Frontal cortex (tissue), 4 donors: ENCODE data around the gene IMMP2L. TPM values are rescaled to one million over a fixed set of nuclear protein-coding genes. Genes with fewer than 3 reads are reported as not detected.
"Not testable (repeated sequence)": the region's sequence is repeated elsewhere in the genome, so short reads cannot be mapped to it uniquely, and the experiment has no call there.

Source experiments
- DNase-seq, 2 donors: peaks; one replicate each; pipeline ENCODE4 v3.0.0; 2012; ENCODE audit warnings: low spot score in 2 of 2
- FAIRE-seq: peaks from 2 replicates; lab custom pipeline; 2012; peaks lifted over from hg19 to GRCh38; lab: Jason Lieb, UNC
- total RNA-seq: library from RNA; depleted of rRNA; stranded (reverse); fragments of >200 nt; gene quantifications from one replicate; pipeline ENCODE4 v1.2.3, GENCODE V29; 2014
- donor health status: control.
- donor health status: control.
- donor health status: control.

IMMP2L gene
- total RNA-seq, 1 donor from 2014 or later, result 9.8 TPM

GRCh38 chr7:110941385-110941784, 620.9 kb downstream of the IMMP2L start:
- FAIRE-seq (no peak), DNase-seq (no peak)

DNA sequence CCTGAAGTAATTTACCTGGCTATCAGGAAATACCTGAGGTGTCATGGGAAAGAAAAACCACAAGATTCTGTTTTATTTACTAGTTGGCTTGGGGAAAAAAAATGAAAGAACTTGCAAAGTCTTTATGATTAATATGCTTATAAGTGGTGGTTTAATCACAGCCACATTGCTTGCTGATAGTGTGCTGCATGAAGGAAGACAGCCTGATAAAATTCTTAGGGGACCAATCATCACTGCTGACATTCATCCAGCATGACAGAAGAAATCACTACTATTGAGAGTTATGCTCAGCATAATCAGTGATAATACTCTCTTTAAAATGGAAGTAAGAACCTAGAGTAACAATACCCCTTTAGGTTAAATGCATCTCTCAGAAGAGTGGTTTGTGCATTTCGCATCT, 621.5 kb downstream of the IMMP2L start:
- no peak for DNase-seq
- FAIRE-seq, result no peak

GRCh38 chr7:110938165-110938564, 624.1 kb downstream of the IMMP2L start:
- DNase-seq (no peak), FAIRE-seq (no peak)

GRCh38 chr7:110936665-110937064, 625.6 kb downstream of the IMMP2L start:
- FAIRE-seq, result not testable (repeated sequence)

DNA sequence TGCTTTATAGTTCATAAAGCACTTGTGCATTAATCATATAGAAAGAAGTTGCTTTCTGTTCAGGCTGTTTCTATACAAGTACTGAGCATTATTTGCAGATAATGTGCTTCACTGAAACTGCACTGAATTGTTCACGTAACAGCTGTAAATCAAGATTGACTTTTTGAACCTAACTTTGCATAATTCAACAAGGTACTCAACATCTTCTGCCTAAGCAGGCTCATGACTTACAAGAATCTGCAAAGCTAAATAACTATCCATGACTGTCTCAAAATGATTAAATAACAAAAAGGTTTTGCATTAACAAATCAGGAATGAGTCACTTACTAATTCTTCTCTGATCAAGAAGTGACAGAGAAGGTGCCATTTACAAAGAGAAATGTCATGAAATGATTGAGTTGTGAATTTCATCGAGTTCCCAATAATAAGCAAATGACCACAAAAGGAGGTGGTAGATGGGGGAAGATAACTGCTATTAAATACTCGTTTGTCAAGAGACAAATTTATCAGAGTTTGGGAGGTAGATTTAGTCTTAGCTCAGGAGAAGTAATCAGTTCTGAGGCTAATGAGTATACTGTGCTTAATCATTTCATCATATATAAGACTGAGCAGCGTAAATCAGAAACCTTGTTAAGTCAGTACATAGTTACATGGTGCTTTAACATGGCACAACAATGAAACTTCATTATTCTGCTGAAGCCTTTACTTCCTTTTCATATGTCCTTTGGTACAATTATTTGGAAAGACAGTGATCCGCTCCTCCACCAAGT, 632.6 kb downstream of the IMMP2L start:
- DNase-seq (no peak), FAIRE-seq (no peak)

More at GRCh38 chr7:110936665-110937064, 625.6 kb downstream of the IMMP2L start:
- not testable (repeated sequence) for DNase-seq

DNA sequence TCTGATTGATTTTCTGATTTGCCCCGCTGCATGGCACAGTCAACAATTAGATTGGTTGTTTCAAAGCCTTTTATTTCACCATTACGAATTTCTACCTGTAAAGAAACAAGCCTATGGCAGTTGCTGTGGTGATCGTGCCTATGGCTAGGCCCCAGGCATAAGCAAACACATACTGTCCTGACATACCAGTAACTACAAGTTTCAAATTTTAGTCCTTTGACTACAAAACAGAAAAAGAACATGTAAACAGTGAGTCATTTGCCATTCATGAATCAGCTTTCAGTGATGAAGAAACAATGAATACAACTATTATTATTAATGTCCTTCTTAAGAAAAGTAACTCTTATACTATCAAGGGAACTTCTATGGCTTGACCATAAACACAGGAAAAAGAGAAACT, 639.4 kb downstream of the IMMP2L start:
- DNase-seq (no peak), FAIRE-seq (no peak)

GRCh38 chr7:110921595-110922151, 640.6 kb downstream of the IMMP2L start:
- no peak for DNase-seq
- no peak for FAIRE-seq

GRCh38 chr7:110918949-110919548, 643.2 kb downstream of the IMMP2L start:
- DNase-seq, result no peak
- no peak for FAIRE-seq

DNA sequence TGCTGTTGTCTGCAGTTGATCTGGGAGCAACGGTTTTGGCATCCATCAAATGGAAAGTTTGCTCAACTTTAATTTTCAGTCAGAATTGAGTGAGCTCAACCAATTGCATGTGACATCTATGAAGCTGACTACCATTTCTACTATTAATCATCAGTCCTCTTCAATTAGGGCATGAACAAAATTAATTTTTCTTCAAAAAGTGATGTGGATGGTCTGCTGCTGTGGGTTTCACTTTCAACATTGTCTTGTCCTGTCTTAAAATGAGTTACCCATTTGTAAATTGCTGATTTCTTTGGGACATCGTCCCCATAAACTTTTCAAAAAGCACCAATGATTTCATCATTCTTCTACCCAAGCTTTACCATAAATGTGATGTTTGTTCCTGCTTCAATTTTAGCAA, 648.0 kb downstream of the IMMP2L start:
- no peak for FAIRE-seq
- DNase-seq, result no peak

DNA sequence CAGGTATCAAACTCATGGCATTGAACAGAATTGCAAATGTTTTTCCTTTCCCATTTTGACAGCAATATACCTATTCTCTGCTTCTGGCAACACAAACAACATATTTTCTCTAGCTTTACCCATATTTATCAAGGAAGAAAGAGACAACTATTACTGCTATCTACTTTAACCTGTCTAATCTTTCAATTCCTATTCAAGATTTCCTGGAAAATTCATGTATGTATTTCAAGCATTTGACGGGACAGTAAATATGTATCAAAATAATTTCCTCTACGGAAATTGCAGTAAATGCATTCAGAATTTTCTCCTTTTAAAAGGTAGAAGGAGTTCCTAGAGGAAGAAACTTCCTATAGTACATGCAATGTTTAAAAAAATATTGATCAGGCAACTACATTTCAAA, 650.7 kb downstream of the IMMP2L start:
- DNase-seq (no peak), FAIRE-seq (no peak)

DNA sequence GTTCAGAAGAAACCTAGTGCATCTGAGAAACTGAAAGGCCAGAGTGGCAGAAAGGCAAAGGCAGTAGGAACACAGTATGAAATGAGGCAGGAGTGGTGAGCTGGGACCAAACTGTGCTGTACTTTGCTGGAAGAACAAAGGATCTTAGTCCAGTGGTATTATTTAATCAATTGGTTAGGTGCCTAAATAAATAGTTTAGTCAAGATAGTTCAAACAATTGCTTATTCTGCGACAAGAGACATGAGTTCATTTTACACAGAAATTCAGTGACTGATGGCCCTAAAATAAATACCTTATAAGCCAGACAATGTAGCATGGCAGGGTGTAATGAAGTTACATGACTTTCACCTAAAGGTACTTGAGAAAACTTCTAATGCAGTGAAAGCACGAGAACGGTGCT, 653.2 kb downstream of the IMMP2L start:
- DNase-seq, result no peak
- no peak for FAIRE-seq

- no peak for FAIRE-seq
Observed at GRCh38 chr7:110905773-110906566, 656.3 kb downstream of the IMMP2L start.

DNA sequence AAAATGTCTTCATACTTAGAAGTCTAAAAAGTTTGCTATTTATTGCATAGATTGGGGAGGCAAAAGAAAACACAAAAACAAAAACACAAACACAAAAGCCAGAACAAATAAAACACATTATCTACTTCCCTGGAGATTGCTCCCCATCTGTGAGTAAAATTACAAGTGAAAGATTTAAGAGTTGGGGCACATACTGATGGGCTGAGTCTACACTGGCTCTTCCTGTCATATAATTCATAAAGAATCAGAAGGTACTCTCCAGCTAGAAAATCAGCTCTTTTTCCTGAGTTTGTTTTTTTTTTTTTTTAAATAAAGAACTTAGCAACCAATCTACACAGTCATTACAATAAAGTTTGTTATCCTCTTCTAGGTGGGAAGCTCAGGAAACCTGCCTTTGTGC, 663.8 kb downstream of the IMMP2L start:
- no peak for FAIRE-seq

More at GRCh38 chr7:110905773-110906566, 656.3 kb downstream of the IMMP2L start:
- DNase-seq, result no peak

GRCh38 chr7:110897538-110897937, 664.8 kb downstream of the IMMP2L start:
- FAIRE-seq (no peak), DNase-seq (no peak)

More for the DNA sequence above, 663.8 kb downstream of the IMMP2L start:
- no peak for DNase-seq

- DNase-seq, result no peak
- no peak for FAIRE-seq
Observed at GRCh38 chr7:110894111-110894510, 668.2 kb downstream of the IMMP2L start.

DNA sequence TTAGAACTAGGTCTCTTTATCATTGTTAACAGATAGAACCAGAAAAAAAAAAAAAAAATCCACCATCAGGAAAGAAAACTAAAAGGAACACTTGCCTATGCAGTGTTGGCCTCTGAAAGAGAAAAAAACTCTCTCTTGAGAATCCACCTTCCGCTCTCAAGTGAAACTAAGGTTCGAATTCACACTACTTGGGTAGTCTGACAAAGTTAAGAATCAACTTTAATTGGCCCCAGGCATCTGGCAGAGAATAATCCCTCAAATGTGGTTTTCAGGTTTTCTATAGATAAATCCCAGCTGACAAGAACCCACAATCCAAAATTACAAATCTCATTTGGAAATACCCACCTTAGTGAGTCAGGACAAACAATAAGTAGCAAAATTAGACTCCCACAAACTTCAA, 671.1 kb downstream of the IMMP2L start:
- FAIRE-seq, result no peak

DNA sequence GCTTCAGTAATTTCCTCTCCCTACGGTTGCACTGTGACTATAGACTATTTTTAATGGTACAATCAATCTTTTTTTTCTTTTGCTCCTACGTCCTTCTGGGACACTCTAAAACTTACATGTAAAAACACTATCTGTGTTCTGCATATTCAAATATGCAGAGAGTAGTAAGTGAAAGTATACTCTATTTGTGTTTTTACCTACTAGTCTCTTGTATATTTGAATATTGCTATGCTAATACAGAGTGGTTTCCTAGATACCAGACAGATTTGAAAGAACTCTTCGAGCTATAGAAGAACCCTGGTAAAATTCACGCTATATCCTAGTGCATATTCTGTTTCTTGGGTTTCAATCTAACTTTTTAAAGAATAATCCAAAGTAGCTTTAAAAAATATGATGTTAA, 672.2 kb downstream of the IMMP2L start:
- no peak for DNase-seq
- FAIRE-seq, result no peak

More for the DNA sequence above, 671.1 kb downstream of the IMMP2L start:
- no peak for DNase-seq

DNA sequence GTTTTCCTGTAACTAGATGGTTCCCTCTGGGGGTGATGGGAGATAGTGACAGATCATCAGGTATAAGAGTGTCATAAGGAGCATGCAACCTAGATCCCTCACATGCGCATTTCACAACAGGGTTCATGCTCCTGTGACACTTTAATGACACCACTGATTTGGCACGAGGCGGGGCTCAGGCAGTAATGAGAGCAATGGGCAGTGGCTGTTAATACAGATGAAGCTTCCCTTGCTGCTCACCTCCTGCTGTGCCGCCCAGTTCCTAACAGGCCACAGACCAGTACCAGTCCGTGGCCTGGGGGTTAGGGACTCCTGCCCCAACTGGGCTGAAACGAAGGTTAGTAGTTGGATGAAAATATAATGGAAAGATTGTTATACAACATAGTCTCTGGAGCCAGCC, 673.0 kb downstream of the IMMP2L start:
- FAIRE-seq (no peak), DNase-seq (no peak)

DNA sequence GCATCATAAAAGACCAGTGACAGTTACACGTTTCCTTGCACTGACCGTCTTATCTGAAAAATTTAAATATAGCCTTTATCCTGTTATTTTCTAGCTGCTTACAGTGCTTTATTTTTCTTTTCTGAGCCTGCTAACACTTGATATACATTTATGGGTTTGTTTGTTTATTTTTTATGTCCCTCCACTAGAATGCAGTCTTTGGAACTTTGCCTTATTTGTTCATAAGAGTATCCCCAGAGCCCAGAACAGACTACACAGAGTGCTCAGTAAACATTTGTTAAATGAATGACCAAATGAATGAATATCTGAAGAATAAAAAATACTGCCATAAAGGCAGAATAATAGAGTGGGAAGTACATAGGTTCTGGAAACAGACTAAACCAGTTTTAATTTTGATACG, 673.7 kb downstream of the IMMP2L start:
- no peak for DNase-seq
- no peak for FAIRE-seq

- DNase-seq (no peak), FAIRE-seq (no peak)
Observed at GRCh38 chr7:110885474-110885873, 676.8 kb downstream of the IMMP2L start.
